Testis (tissue), 2 donors: Measurements from ENCODE around the gene PITPNC1.

ENCODE experiments used
- CTCF ChIP-seq, 3 experiments: fragments of 450-650 bp in 2 of 3; fragments of 200-600 bp in 1 of 3; sonication (generic) in 1 of 3; IDR thresholded peaks; one replicate each; pipeline ENCODE4 v1.5.1; 2016 to 2019; ENCODE audit warnings: antibody characterized with exemption in 3 of 3, mild to moderate bottlenecking in 2 of 3, moderate library complexity in 1 of 3
- POLR2A ChIP-seq: fragments of 450-650 bp; IDR thresholded peaks from one replicate; pipeline ENCODE4 v1.6.1; 2017; ENCODE audit warnings: antibody characterized with exemption, mild to moderate bottlenecking, moderate library complexity

GRCh38 chr17:67542219-67543114 lies 165.4 kb downstream of the PITPNC1 start:
- no peak for TF ChIP-seq CTCF (IDR thresholded peaks at IDR 0.05)
- TF ChIP-seq POLR2A = no peak
